Caki2 (cell line): ENCODE measurements around the gene CDK4. TPM values are rescaled to one million over a fixed set of nuclear protein-coding genes. Genes with fewer than 3 reads are reported as not detected.
"Not testable (repeated sequence)": the region's sequence is repeated elsewhere in the genome, so short reads cannot be mapped to it uniquely, and the experiment has no call there.

Source experiments
- DNase-seq: peaks from one replicate; pipeline ENCODE4 v3.0.0-alpha.2; 2015; ENCODE audit warnings: low read depth
- in situ Hi-C: cut with HindIII; loops from 2 replicates; pipeline ENCODE4 v1.10.0; 2016; ENCODE audit warnings: low sequenced_read_pairs, low pct_unique_long_range_greater_than_20kb, mixed read lengths
- total RNA-seq: library from RNA; depleted of rRNA; stranded (reverse); fragments of >200 nt; shearing (Covaris generic); gene quantifications from 2 replicates; pipeline ENCODE4 v1.2.3, GENCODE V29; 2014; ENCODE audit warnings: low replicate concordance

Gene CDK4
- total RNA-seq, 1 experiment from 2014 or later: 654 TPM

- in situ Hi-C loops: no loop called here
- DNase-seq: no peak
Observed at GRCh38 chr12:57732726-57733593, 19.1 kb downstream of the CDK4 start.

GRCh38 chr12:57732270-57732669, 19.8 kb downstream of the CDK4 start:
- DNase-seq: no peak
- in situ Hi-C loops: no loop called here

- DNase-seq: no peak
- in situ Hi-C loops: no loop called here
Observed at GRCh38 chr12:57731411-57732080, 20.6 kb downstream of the CDK4 start.

DNA sequence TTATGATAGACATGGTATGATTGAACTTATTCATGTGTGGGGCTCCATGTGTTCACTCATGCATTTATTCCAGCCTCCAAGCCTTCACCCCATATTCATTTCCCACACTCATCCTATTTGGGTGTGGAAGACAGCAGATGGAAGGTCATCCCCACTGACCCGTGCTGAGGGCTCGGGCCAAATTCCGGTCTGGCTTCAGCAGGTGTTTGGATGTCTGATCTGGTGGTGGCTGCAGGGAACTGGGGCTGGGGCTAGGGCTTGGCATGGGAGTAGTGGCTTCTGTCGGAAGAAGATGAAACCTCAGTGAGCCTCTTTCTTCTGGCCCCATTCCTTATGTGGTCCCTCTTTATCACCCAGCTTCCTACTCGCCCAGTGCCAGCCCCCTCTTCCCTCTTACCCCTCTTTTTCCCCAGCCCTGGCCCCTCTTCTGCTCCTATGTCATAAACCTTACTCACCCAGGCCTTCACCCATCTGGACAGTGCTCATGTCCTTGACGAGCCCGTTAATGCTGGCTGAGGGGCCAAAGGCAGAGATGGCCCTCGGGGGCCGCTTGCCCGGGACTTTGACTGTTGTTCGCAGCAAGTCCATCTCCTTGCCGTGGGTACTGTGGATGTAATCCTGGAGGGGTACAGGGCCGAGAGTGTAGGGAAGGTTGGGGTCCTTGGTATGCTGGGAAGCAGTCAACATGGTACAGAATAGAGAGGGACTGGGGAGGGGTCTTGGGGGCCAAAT, 21.6 kb downstream of the CDK4 start:
- DNase-seq: no peak
- in situ Hi-C loops: no loop called here

- in situ Hi-C loops: no loop called here
- DNase-seq: no peak
Observed at GRCh38 chr12:57729321-57729844, 22.7 kb downstream of the CDK4 start.

DNA sequence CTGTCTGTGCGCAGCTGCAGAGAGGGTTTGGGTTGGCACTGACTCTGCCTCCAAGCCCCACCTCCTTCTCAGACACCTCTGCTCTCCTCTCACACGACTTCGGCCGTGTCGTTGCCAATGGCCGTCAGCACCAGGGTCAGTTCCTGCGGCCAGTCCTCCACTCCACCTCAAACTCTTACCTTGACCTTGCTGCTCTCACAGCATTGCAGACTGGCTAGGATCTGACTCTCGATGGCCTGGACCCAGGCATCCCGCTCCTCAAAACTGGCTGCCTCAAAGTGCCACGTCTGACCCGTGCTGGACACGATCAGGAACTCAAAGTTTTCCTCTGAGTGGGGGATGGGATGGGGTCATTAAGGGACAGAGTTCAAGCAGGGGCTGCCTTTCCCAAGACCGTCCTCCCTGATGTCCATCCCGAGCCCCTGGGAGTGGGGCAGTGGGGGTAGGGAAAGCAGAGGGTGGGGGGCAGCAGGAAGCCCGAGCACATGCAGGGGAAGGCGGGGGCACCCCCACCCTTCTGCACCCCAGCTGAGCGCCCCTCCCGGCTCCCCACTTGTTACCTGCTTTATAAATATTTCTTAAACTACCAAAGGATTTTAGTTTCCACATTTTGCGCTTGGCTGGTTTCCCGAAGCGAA, 24.2 kb downstream of the CDK4 start:
- peak; percentile 58 for DNase-seq
- in situ Hi-C loops: no loop called here

DNA sequence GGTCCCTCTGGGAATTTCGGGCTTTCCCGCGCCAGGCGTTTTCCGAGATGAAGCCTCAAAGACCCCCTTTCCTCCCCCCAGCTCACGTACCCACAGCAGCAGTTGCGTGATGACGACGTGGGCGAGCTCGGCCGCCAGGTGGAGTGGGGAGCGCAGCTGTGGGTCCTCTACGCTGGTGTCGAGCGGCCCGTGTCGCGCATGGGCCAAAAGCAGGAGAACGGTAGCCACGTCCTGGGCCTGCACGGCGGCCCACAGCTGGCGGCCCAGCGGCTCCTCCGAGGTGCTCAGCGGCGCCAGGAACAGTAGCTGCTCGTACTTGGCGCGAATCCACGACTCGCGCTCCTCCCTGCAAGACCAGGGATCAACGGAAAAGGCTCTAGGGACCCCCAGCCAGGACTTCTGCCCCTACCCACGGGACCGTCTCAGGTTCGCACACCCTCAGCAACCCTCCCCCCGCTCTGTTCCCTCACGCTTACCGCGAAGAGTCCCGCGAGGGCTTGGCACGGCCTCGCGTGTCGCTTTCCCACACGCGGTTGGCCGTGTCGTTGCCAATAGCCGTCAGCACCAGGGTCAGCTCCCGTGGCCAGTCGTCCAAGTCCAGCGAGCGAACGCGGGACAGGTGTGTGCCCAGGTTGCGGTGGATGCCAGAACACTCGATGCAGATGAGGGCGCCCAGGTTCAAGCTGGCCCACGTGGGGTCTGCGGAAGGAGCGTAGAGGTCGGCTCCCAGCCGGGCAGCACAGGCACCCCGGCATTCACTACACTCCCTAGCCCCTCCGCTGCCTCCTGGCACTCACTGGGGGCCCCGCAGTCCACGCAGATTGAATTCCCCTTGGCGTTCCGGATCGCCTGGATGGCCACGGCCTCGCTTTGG, 25.0 kb downstream of the CDK4 start:
- peak; percentile 57 for DNase-seq
- in situ Hi-C loops: no loop called here

- DNase-seq: peak; percentile 87
- in situ Hi-C loops: no loop called here
Observed at GRCh38 chr12:57726151-57726883, 25.8 kb downstream of the CDK4 start.

DNA sequence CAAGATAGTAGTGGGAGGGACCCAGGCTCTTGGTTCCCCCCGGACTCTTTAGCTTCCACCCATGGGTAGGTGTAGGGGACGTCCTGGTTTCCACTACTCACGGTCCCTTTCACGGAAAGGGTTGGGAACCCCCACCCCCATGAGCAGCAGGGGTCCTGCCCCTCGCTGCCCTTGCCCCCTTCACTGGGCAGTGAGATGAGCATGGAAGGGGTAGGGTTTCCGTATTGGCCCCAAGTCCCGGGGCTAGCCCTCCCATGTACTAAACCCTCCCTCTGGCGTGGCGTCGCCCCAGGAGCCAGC, 26.3 kb downstream of the CDK4 start:
- DNase-seq: no peak
- in situ Hi-C loops: no loop called here

GRCh38 chr12:57724936-57725740, 27.0 kb downstream of the CDK4 start:
- no peak for DNase-seq
- in situ Hi-C loops: no loop called here

GRCh38 chr12:57724003-57724935, 27.8 kb downstream of the CDK4 start:
- in situ Hi-C loops: no loop called here
- DNase-seq: no peak

- in situ Hi-C loops: no loop called here
- no peak for DNase-seq
Observed at GRCh38 chr12:57723630-57723962, 28.5 kb downstream of the CDK4 start.

GRCh38 chr12:57722716-57723629, 29.1 kb downstream of the CDK4 start:
- in situ Hi-C loops: no loop called here
- no peak for DNase-seq

- in situ Hi-C loops, DNase-seq: not testable (repeated sequence)
Observed at GRCh38 chr12:57721846-57722608, 30.1 kb downstream of the CDK4 start.
